Ecto neural progenitor cell (in vitro differentiated cells): ENCODE results near the gene FYCO1.

Source experiments
- DNase-seq: peaks from one replicate; pipeline ENCODE4 v3.0.0-alpha.2; 2018; ENCODE audit warnings: low spot score

Gene FYCO1

GRCh38 chr3:45984331-45985312 lies 11.0 kb downstream of the FYCO1 start:
- no peak for DNase-seq

- no peak for DNase-seq
These were observed 11.9 kb downstream of the FYCO1 start for GRCh38 chr3:45983770-45984169.

GRCh38 chr3:45981346-45982074 lies 14.1 kb downstream of the FYCO1 start:
- DNase-seq = no peak

GRCh38 chr3:45980819-45981218 lies 14.8 kb downstream of the FYCO1 start:
- DNase-seq = no peak

- no peak for DNase-seq
These were observed 15.3 kb downstream of the FYCO1 start for GRCh38 chr3:45980229-45980813.

GRCh38 chr3:45979378-45979777 lies 16.2 kb downstream of the FYCO1 start:
- DNase-seq = no peak

GRCh38 chr3:45978006-45978761 lies 17.4 kb downstream of the FYCO1 start:
- DNase-seq = no peak

- DNase-seq = no peak
These were observed 19.2 kb downstream of the FYCO1 start for GRCh38 chr3:45976191-45977091.

- DNase-seq = no peak
These were observed 19.9 kb downstream of the FYCO1 start for GRCh38 chr3:45975686-45976085.

GRCh38 chr3:45974686-45975085 lies 20.9 kb downstream of the FYCO1 start:
- DNase-seq = no peak

GRCh38 chr3:45972534-45973402 lies 22.9 kb downstream of the FYCO1 start:
- no peak for DNase-seq

- no peak for DNase-seq
These were observed 25.7 kb downstream of the FYCO1 start for GRCh38 chr3:45969953-45970352.

GRCh38 chr3:45969116-45969515 lies 26.5 kb downstream of the FYCO1 start:
- no peak for DNase-seq

GRCh38 chr3:45968706-45969105 lies 26.9 kb downstream of the FYCO1 start:
- DNase-seq = no peak

- no peak for DNase-seq
These were observed 27.5 kb downstream of the FYCO1 start for GRCh38 chr3:45968149-45968548.

GRCh38 chr3:45967724-45968123 lies 27.9 kb downstream of the FYCO1 start:
- no peak for DNase-seq

- DNase-seq = no peak
These were observed 28.5 kb downstream of the FYCO1 start for GRCh38 chr3:45966950-45967640.

- no peak for DNase-seq
These were observed 29.2 kb downstream of the FYCO1 start for GRCh38 chr3:45966371-45966791.

GRCh38 chr3:45965653-45966052 lies 30.0 kb downstream of the FYCO1 start:
- no peak for DNase-seq
